OCI-LY3 (cell line): ENCODE results near the gene CASP9.

Experiments used
- CTCF ChIP-seq: fragments of 200-600, 300-600 bp; sonication (generic); IDR thresholded peaks from 2 replicates; pipeline ENCODE4 v1.5.1; 2014; ENCODE audit warnings: antibody characterized with exemption, low read length, low read depth
- EZH2phosphoT487 ChIP-seq: fragments of 200-600 bp; shearing (Covaris generic); IDR thresholded peaks from 2 replicates; pipeline ENCODE4 v1.6.1; 2018; ENCODE audit warnings: antibody characterized with exemption, mixed run types, low read depth

GRCh38 chr1:15457585-15457984 is 66.4 kb downstream of the CASP9 start:
- no peak for TF ChIP-seq CTCF
- no peak for TF ChIP-seq EZH2phosphoT487
